GM18858 (cell line): ENCODE data around the gene CPED1.
"Not testable (repeated sequence)": the region's sequence is repeated elsewhere in the genome, so short reads cannot be mapped to it uniquely, and the experiment has no call there.

Experiments used
- ATAC-seq: cut with Tn5 transposase; IDR thresholded peaks from one replicate; pipeline ENCODE4 v1.9.1; 2021; ENCODE audit not compliant: unreplicated experiment

Gene CPED1

DNA sequence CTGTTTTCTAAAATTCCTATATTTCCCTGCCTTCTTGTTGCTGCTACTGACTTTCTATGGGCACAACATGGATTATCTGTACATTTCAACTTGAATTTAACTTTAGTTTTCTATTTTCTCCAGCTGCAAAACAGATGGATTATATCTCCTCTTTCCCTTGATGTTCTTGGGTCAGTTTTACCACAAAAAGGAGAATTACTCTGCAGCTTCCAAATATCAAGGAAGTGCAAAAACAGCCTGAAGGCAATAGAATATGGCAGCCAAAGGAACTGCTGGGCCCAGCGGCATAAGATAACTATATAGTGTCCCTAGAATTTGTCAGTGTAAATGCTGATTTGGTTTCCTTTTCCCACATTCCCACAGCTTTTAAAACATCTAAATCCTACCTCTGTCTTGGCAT, 29.1 kb downstream of the CPED1 start:
- no peak for ATAC-seq

DNA sequence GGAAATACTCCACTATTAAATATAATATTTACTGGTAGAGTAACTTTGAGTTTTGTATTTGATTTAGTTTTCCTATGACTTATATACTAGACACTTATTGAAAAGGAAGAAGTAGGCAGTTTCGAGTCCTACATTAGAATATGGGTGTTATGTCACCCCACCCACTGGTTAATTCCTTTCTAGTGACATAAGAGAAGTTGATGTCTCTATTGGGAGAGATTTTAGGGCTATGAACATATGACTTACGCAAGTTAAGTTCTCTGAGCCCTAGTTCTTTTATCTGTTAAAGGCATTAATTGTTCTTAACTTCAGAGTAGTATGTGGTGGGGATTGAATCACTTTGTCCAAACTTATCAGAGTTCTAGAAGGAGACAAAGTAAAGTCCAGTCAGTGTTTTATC, 30.5 kb downstream of the CPED1 start:
- no peak for ATAC-seq

DNA sequence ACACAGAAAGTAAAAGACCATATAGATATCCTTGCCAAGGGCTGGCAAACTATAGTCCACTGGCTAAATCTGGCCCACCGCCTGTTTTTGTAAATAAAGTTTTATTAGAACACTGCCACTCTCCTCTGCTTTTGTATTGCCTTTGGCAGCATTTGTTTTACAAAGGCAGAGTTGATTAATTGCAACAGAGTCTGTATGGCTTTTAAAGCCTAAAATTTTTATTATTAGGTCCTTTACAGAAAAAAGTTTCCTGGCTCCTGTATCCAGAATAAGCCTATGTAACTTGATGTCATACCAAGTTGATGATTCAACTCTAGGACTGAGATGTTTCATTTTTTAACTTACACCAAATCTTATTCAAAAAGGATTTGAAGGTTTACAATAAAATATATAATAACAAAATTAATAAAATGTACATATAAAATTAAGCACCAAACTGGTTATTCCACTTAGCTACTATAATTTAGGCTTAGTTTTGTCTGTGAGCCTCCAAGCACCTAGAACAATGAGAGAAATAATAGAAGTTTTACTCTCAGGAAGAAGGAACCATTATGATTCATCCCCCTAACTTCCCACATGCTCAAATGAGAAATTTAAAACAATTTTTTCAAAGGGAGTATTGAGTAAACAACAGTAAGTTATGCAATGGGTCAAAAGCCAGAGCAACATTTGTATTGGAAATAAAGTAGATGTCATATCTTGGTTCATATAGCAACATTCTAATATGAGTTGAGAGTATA, 31.9 kb downstream of the CPED1 start:
- no peak for ATAC-seq

DNA sequence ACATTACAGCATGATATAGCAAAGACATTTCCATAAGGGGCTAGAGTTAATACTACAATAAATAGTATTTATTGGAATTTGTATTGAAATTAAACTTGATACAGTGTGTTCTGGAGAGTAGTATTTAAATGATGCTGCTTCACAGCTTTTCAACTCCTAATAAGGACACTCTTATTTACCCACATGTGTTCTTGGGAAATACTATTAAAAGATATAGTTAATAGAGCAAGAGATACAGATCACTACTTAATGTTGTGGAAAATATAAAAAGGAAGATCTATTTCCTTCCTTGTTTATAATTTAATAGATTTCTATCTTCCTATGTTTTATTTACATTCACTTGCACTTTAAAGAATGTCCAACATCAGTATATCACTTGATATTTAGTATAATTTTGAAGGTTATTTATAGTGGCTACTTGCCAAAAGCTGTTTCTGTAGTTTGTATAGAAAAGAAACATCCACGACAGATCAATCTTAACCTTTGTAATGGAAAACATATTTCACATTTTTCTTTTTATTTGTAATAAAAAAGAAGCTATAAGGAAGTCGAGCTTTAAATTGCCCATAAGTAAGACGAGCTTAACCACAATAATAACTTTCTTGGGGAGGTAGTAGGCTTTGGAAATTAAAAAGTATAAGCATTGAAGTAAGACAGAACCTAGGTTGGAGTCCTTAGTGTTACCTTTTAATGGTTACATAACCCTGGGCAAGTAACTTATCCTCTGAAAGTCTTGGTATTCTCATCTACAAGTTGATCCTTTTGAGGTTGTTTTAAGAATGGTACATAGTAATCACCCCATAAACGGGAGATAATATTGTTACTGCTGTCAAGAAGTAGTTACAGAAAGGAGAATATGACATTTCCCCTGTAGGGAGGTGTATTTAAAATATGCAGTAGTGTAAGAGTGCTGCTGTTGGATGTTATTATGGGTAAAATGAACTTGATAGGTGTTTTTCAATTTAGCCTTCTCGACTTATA, 32.8 kb downstream of the CPED1 start:
- ATAC-seq, result no peak

DNA sequence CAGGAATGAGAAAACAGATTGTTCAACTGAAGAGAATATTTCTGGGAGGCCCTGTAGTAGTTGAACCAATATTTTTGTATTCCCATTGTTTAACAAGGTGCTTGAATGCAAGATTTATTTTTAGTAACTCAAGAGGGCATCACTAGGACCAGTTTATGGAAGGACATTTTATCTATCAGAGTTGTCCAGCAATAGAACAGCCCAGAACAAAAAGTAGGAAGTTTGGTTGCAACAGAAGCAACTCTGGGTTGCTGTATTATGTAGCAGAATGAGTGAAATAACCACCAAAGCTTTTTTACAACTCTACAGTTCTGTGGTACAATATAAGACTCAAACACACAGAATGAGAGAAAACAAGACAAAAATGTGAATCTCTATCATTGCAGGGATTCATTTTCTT, 34.7 kb downstream of the CPED1 start:
- ATAC-seq, result no peak

DNA sequence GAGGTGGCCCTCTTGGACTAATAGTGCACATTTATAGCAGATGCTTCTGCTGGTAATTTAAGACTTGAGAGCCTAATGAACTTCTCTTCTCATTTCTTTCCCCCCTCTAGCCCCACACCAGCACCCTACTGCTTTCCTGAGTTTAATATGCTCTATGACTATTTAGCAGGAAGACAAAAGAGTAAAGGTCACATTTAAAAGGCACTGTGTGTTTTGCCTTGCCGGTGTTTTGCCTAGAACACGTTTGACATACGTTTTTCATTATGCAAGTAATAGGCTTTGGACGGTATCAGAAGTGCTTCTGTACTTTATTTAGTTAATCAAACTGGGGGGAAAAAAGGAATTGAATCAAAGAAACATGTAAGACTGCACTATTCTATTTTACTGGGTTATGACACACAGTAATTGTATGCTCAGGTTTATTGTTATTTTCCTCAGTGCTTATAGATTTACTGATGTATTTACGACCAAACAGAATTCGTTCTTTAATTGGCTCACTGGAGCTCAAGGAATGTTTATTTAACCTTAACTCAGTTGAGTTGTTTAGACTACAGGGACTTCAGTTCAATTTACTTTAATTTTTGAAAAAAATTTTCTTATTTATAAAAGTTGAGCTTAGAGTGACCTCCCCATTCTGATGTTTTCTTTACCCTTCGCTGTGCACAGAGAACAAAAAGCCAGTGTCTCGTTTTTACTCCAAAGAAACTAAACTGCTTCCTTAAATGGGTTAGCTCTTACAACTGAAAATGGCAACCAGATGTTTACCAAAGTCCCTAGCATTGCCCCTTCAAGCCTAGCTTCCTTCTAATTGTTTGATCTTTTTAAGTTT, 35.4 kb downstream of the CPED1 start:
- ATAC-seq, result no peak

DNA sequence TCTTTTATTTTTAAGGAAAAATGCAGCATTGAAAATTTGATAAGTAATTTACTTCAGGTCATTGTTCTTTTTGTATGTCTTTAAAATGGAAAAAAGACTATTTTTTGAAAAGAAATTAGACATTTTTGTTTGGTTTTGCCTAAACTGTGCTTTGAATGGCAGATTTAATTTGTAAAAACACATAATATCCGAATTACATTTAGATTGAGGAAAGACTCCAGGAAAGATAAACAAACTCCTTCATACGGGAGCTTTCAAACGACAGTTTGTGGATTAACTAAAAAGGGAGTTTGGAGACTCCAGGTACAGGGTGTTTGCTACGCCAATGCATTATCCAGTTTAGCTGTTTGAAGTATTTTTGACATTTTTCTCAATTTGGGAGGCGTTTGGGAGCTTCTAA, 36.1 kb downstream of the CPED1 start:
- ATAC-seq, result no peak

DNA sequence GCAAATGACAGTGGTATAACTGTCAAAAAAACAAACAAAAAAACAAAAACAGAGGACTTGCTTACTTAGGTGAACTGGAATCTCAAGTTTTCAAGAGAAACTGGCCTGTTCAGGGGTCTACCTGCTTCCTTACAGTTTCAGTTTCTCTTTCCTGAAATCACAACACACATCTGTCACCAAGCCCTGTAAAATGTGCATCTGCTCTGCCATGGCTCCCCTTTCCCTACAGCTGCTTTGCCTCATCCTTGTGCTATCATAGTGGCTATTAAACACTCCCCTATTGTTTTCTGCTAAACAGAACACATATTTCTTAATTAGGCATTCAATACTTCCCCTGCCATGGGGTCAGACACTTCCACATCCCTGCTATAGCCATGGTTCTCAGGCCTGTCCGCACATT, 37.6 kb downstream of the CPED1 start:
- ATAC-seq, result no peak

DNA sequence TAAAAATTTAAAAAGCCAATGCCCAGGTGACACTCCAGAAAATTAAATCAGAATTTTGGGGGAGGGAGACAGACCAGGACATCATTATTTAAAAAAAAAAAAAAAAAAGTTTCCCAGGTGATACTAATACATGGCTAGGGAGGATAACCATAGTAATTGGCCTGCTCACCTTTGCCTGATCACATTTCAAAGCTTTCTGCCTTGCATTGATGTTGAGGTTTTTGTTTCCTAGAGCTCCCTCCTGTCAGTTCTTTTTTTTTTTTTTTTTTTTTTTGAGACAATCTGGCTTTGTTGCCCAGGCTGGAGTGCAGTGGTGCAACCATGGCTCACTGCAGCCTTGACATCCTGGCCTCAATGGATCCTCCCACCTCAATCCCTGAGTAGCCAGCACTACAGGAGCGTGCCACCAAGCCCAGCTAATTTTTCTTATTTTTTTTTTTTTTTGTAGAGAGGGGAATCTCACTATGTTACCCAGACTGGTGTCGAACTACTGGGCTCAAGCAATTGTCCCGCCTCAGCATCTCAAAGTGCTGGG, 38.1 kb downstream of the CPED1 start:
- no peak for ATAC-seq

DNA sequence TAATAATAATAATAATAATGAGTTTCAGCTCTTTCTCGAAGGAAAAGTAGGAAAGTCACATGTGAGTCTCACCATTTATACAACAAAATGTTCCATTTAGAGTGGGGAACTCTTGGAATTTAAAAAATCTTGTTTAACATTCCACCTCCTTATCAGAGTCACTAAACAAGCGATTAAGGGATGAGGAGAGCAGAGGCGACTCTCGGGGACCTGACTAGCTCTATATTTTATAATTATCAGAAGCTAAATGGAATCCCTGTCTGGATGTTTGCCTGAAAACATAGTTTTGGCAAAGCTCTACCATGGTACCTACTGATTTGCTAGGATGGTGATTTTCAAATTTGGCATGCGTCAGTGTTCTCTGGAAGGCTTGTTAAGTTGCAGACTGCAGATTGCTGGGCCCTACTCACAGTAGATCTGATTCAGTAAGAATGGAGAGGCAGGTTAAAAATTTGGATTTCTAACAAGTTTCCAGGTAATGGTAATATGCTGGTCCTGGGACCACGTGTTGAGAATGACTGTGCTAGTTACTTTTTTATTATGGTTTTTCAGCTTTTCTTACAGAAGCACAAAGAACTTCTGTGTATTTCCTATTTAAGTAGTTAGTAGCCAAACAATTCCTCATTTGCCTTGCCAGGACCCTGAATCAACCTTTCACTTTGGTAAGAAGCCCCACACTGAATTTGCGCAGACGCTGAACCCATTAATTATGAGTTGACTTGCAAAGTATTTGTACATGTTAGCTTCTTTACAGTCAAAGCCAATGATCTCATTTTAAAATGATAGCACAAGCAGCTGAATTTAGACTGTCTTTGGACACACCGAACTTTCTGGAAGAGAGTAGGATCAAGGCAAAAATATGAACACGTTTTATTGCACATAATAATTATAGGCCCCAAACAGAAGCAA, 39.5 kb downstream of the CPED1 start:
- no peak for ATAC-seq

DNA sequence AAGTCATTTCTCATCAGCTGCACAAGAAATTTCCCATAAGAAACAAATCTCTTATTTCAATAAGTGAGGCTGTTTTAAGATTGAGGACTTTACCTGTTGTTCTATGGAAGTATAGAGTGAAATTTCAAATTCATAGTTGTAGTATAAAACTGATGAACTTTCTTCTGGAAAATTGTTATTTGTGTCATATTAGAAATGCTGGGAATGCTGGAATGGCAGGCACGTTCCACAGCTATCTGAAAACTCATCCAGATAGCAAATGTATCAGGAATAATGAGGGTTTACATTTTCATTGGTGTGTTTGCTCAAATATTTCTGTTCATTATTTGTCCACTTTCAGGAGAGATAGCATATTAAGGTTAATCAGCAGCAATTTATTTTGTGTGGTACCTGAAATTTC, 40.8 kb downstream of the CPED1 start:
- ATAC-seq, result no peak

DNA sequence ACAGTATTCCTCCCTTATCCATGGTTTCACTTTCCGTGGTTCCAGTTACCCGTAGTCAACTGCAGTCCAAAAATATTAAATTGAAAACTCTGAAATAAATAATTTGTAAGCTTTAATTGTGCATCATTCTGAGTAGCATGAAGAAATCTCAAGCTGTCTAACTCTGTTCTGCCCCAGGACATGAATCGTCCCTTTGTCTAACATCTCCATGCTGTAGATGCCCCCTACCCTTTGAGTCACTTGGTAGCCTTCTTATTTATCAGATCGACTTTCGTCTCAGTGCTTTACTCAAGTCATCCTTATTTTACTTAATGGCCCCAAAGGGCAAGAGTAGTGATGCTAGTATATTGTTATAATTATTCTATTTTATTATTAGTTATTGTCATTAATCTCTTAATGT, 41.8 kb downstream of the CPED1 start:
- ATAC-seq, result no peak

DNA sequence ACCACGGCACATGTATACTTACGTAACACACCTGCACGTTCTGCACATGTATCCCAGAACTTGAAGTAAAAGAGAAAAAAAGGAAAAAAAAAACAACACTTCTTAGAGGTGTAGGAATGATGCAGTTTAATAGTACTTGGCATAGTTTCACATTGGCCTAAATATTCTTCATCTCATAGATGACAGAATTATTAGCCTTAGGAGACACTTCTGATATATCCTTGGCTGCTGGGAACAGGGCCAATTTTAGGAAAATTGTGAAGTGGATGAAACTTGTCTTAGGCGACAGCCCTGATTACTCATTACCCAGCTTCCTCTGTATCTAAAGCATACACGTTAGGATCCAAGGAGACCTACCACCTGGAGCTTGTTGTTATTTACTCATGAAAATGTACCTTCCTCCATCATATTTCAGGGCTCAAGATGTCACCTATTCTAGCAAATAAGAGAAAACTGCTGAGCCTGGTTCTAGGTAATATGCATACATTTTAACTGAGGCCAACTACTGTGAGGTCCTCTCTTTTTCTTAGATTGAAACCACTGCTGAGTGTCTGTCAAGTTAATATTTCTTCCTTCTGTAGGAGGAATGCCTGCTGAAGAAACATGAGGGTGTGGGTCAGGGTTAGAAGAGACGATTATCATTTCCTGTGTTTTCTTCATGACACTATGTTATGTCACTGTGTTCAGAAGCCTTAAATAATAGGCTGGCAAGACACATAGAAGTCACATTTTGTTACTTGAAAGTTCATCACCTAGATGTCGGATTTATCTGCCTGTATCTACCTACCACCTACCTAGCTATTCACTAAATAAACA, 44.3 kb downstream of the CPED1 start:
- ATAC-seq, result no peak

DNA sequence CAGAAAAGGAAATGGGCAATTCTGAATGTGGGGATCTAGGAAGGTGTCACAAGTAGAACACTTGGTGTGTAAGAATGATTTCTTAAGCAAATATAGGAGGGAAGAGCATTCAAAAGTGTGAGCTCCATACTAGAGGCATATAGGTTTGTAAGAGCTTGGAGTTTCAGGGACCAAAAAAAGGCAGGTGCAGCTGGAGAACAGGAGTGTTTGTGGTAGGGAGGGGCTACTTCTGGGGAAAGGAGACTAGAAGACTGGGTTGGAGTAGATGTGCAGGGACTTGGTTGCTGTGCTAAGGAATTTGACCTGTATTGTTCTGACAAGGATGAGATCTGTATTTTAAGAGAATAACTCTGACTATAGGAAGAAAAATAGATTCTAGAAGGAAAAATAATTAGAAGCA, 46.4 kb downstream of the CPED1 start:
- ATAC-seq, result no peak

DNA sequence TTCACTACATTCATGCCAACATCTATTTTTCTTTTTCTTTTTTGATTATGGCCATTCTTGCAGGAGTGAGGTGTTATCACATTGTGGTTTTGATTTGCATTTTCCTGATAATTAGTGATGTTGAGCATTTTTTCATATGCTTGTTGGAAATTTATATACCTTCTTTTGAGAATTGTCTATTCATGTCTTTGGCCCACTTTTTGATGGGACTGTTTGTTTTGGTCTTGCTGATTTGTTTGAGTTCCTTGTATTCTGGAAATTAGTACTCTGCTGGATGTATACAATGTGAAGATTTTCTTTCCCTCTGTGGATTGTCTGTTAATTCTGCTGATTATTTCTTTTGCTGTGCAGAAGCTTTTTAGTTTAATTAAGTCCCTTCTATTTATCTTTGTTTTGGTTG, 48.3 kb downstream of the CPED1 start:
- not testable (repeated sequence) for ATAC-seq

DNA sequence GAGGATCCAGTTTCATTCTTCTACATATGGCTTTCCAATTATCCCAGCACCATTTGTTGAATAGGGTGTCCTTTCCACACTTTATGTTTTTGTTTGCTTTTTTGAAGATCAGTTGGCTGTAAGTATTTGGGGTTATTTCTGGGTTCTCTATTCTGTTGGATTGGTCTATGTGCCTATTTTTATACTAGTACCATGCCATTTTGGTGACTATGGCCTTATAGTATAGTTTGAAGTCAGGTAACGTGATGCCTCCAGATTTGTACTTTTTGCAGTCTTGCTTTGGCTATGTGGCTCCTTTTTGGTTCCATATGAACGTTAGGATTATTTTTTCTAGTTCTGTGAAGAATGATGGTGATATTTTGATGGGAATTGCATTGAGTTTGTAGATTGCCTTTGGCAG, 48.8 kb downstream of the CPED1 start:
- ATAC-seq, result not testable (repeated sequence)

DNA sequence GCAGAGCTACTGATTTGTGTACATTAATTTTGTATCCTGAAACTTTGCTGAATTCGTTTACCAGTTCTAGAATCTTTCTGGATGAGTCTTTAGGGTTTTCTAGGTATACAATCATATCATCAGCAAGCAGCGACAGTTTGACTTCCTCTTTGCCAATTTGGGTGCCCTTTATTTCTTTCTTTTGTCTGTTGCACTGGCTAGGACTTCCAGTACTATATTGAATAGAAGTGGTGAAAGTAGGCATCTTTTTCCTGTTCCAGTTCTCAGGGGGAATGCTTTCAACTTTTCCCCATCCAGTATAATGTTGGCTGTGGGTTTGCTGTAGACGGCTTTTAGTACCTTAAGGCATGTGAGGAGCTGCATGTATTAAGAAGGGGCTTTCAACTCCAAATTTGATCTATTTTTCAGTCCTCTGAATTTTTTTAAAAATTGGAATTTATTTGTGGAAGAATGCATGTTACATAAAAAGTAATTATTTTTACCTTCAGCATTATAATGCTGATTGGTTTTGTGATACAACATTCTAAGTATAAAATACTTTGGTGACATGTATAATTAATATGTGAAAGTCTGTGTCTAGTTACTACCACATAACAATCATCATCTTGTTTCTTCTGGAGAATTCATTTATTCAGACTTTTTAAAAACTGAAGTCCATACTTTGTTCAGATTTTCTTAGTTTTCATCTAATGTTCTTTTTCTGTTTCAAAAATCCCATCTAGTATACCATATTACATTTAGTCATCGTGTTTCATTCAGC, 49.6 kb downstream of the CPED1 start:
- ATAC-seq, result no peak

DNA sequence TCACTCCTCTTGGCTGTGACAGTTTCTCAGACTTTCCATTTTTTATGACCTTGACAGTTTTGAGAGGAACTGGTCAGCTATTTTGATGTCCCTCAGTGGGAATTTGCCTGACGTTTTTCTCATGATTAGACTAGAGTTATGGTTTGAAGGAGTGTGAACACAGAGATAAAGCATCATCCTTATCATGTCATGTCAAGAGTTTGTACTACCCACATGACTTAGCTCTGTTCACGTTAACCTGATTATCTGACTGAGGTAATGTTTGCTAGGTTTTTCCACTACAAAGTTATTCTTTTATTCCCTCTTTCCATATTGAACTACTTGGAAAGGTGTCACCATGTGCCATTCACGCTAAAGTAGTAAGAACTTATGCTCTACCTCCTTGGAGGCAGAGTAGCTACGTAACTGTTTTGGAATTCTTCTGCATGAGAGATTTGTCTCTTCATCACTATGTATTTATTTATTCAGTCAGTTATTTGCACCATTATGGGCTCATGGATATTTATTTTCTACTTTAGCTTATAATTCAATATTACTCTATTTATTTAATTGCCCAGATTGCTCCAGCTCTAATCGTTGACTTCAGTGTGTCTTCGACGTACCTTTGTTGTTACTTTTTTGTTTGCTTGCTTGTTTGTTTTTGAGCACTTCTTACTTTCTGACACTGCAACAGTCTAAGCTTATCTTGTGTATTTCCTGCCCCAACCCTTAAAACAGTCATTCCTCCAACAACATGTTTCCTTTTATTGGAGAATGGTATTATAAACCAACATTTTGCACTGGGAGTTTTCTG, 50.4 kb downstream of the CPED1 start:
- ATAC-seq, result no peak
